Hematopoietic multipotent progenitor cell treated with erythropoietin and hydrocortisone succinate and interleukin-3 and kit ligand, for 8 days (in vitro differentiated cells): ENCODE measurements around the gene STAT1.
A peak's percentile ranks its signal among the peaks of the same experiment; 100 is the strongest.
"Not testable (repeated sequence)": the region's sequence is repeated elsewhere in the genome, so short reads cannot be mapped to it uniquely, and the experiment has no call there.

ENCODE experiments used
- DNase-seq: peaks from one replicate; pipeline ENCODE4 v3.0.0-alpha.2; 2015

STAT1 gene

DNA sequence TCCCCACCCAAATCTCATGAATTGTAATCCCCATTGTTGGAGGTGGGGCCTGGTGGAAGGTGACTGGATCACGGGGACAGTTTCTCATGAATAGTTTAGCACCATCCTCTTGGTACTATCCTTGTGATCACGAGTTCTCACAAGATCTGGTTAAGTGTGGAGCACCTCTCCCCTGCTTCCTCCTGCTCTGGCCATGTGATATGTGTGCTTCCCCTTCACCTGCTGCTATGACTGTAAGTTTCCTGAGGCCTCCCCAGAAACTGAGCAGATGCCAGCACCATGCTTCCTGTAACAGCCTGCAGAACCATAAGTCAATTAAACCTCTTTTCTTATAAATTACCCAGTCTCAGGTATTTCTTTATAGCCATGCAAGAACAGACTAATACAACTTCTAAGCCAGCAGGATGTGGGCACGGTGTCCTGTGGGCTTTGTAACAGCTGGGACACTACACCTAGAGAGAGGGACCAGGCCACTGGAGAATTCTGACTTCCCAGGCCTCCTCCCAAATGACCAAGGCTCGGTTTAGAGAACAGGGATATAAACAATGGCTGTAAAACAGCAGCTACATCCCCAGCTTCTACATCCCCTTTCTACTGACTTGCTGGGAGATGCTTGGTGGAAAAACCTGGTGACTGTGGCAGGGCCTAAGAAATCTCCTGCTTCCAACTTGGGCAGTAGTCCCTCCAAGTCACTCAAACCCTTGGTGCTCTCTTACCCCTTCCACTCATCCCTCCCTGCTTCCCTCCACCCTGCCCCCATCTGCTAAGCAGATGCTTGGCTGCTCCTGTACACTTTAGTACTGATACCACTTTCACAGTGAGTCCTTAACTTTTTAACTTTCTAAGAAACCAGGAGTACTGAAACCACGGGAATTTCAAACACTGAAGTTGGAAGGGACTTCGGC lies 10.3 kb downstream of the STAT1 start:
- no peak for DNase-seq

DNA sequence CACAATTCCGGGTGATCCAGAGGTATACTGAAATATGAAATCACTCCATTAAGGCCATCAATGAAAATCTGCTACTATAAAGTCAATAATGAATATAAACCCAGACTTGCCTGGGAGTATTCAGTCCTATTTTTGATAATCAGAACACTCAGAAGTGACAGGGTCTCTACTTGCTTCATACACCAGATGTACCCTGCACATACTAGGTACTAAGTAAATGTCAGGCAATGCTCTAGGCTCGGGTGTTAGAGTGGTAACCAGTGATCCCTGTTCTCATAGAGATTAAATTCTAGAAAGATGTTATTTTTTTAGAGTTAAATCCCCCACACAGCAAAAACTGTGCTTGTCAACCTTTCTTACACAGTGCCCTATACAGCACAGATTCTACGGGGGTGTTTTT lies 12.3 kb downstream of the STAT1 start:
- DNase-seq, result no peak

DNA sequence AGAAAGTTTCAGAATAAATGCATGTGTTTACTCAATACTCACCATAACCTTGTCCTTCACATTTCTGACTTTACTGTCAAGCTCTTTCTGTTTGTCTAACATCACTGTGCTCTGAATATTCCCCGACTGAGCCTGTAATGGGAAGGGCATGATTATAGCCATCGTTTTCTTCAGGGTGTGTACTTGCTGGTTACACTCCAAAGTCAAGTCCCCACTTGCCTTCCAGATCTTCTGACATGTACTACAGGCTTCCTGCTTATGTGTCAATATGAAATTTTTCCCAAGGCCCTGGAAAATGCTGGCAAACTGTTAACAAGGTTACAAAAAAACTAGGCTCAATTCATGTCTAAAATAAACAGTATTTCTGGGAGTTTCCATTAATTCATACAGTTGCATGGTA lies 12.9 kb downstream of the STAT1 start:
- DNase-seq, result no peak

DNA sequence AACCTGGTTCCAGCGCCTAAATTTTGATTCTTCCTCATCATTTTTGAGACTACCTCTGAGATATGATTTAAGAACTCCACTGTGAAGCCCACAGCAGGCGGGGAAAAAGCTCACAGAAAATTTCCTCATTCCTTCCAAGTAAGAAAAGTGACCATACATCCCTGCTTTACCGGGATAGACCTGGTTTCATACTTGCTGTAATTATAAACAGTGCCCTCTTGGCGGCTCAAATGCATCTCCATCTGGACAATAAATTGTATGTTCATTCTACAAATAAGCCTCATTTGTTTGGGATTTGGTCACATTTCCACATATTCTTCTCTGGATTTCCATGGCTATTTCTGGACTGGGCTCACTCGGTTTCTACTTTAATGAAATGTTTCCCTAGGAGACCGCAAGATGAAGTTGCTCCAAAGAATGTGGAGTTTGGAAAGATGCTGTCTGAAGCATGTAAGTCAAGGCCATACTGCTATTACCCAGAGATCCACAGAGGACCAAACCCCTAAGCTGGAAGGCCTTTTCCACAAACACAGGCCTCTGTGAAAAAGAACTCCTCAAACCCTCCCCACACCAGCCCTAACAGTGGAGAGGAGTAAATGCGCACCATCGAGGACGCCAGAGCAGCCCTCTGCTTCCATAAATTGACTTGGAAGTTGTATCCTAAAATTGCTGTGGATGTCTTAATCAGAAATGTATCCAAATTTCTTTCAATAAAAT lies 13.9 kb downstream of the STAT1 start:
- DNase-seq, result no peak

DNA sequence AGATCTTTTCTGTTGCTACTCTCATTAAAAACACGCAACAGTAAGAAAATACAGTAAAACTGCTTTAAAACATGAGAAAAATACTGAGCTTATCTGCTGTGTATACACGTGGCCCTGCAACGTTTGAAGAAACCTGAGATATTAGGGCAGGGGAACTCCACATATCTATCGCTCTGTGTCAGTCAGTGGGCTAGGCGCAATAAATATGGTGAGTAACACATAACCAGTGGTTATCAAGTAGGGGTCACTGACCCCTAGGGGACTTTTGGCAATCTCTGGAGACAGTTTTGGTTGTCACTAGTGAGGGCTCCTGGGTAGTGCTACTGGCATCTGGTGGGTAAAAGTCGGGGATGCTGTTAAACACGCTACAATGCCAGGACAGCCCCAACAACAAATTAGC lies 14.9 kb downstream of the STAT1 start:
- DNase-seq, result no peak

DNA sequence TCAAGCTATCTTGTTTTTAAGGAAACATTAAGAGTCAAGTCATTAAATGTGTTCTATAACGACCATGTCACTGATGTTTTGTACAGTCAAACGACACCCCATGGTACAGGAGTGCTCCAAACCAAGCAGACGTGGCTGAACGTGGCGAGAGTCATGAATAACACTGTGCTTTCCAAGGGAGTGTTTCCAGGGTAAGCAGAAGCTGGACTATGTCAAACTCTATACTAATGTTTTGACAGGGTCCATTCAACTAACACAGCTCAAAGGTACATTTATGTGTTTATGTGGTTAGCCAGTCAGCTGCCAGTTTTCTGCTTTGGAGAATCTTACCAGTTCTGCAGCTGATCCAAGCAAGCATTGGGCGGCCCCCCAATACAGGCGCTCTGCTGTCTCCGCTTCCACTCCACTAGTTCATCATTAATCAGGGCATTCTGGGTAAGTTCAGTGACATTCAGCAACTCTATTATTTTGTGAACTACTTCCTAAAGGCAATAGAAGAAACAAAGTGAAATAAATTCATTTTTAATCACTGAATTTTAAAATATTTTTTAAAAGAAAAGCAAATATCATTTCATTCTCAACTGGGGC lies 16.4 kb downstream of the STAT1 start:
- DNase-seq, result no peak

DNA sequence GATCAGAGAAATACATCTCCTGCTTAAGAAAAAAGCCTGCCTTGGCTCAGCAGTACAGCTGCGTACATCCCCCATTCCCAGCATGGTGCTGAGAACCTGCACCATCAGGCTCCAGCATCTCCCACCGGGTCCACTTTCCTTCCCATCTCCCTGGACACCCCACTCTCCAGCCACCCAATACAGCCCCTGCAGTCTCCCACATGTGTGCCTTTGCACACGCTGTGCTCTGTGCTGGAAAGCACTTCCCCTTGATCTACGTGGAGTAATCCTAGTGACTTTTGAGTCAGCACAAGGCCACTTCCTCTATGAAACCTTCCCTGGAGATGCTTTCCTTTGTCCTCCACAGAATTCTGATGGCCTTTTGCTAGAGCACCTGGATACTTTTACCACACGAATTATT lies 17.0 kb downstream of the STAT1 start:
- no peak for DNase-seq

DNA sequence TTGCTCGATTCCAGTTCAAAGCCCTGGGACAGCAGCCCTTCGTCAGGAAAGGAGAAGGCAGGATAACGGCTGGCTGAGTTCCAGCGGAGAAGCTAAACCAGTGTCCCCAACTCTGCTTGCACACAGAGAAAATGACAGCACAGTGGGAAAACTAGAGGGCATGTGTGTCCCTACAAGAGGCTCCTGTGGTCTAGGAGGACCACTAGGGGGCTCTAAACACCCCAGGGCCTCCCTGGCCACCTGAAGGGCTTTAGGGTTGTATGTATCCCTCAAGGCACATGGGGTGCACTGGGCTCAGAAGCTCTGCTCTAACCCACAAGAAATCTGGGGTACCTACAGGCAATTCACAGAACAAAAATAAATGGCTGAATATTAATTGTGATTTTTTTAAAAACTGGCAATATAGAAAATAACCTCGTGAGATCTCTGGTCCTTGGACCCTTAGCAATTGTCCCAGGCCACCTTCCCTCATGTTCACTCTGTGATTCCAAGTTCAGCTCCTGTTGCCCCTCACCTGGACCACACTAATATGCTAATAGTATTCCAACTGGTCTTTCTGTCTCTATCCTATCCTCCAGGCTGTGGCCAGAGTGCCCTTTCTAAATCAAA lies 17.5 kb downstream of the STAT1 start:
- DNase-seq, result peak; percentile 70

DNA sequence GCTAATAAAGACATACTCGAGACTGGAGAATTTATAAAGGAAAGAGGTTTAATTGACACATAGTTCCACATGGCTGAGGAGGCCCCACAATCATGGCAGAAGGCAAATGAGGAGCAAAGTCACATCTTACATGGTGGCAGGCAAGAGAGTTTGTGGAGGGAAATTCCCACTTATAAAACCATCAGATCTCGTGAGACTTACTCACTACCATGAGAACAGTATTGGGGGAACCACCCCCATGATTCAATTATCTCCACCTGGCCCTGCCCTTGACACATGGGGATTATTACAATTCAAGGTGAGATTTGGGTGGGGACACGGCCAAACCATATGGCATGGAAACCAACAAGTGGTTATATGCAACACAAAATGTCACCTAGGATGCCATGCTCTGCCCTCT lies 18.7 kb downstream of the STAT1 start:
- not testable (repeated sequence) for DNase-seq

DNA sequence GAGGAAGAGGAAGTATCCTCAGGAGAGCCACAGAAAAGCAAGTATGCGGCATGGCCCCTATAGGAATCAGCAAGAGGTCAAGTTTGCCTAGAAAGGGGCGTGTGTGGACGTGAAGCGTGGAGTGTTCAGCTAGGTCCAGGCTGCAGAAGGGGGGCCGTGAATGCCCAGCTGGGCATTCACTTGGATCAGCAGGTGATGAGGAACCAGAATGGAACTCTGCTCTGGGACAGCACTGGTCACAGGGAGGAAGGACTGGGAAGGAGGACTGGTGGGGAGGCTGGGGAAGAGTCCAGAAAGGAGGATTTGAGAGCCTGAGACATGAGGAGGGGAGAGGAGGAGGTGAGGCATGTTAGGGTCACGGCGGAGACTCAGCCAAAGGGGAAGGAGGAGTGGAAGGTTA lies 19.8 kb downstream of the STAT1 start:
- DNase-seq, result no peak

DNA sequence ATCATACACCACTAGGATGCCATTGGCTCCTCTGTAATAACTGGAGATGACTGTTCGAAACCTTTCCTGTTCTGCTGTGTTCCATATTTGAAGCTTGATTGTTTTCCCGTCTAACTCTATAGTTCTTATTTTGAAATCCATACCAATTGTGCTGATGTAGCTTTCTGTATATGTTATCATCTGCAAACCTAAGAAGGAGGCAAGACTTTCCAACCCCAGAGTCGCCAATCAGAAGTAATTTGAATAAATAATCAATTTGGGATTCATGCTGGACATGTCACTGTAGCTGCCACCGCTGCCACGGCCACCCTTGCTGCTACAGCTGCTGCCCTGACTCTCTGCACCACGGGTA lies 20.7 kb downstream of the STAT1 start:
- no peak for DNase-seq

DNA sequence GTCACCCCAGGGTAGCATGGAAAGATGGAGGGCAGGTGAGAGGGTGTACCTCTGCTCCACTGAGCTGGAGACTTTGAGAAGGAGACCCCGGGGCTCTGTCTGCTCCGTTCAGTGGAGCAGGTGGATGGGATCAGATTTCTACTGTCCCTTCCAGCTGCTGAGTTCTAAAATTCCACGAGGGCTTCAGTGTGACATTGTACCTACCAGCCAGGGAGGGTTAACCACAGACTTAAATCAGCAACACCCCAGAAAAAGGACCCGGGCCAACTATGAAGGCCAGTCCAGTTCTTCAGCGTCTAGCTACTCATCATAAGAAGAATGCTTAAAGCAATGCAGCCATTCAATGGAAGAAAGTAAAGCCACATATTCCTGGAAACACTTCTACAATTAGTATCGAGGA lies 23.8 kb downstream of the STAT1 start:
- DNase-seq, result no peak

DNA sequence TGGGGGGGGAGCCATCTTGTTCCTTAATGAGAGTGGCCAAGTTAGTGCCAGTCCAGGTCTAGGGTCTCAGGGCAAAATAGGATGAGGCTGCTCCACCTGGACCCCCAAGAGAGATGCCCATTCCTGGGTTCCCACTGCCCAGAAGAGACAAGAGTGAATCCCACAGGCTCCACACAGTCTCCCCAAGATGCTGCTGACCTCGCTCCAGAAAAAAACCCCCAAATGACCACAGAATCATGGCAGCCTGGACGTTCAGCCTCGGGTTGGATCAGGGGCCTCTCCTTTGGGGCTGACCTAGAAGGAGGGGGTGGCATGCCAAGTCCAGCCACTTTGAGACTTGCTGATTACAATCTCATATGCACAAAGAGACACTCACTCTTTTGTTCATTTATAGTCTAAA lies 25.1 kb downstream of the STAT1 start:
- DNase-seq, result no peak

DNA sequence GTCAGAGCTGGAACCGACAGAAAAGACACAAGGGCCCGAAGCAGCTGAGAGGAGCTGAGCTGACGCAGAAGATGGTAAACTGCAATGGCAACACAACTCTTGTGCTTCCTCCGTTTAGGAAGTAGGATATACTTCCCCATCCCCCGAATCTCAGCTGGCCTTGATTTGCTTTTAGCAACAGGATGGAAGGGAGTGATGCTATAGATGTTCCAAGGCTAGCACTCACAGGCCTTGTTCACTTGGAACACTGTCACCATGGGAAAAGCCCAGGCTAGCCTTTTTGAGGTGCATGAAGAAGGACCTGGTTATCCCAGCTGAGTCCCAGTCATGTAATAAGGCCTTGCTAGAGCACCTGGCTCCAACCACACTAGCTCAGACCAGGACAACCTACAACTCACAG lies 26.0 kb downstream of the STAT1 start:
- no peak for DNase-seq

DNA sequence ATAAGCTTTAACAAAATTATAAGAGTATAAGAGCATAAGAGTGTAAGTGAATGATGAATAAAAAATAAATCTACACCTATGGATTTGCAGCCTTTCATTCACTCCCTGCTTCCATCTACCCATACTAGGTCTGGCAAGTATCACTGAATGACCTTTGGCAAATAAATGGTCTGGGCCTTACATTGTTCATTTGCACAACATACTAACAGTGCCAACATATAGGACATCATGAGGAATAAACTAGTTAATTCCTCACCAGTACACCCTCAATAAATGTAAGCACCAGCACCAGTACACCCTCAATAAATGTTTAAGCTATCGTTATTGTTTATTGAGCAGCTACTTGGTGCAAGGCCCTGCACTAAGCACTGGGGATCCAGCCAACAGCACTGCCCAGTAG lies 26.9 kb downstream of the STAT1 start:
- DNase-seq, result no peak

DNA sequence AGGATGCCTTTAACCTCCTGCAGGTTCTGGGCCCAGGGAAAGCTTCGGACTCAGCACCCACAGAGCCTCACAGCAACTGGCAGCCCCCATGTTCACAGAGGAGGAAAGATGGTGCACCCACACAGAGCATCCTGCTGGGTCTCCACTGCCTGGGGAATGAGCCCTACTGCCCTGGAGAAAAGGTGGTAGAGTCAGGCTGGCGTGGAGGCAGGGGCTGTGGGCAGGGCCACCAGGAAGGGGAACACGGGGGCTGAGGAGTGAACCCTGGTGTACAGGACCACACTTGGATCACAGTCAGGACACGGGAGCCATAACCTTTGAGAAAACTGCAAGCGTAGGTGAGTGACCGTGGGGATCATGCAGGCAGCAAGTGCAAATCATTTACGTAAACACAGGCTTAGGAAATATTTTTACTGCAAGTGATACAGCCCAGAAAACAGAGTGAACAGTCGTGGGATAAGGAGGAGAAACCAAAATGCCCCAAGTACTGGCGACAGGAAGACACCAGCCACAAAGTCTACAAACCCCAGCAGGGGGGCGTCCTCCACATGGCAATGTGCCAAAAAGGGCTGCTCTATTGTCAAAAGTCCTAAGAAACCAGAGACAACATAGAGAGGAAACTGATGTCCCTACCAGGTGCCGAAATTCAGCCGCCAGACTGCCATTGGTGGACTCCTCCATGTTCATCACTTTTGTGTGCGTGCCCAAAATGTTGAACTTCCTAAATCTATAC lies 27.6 kb downstream of the STAT1 start:
- DNase-seq, result no peak

DNA sequence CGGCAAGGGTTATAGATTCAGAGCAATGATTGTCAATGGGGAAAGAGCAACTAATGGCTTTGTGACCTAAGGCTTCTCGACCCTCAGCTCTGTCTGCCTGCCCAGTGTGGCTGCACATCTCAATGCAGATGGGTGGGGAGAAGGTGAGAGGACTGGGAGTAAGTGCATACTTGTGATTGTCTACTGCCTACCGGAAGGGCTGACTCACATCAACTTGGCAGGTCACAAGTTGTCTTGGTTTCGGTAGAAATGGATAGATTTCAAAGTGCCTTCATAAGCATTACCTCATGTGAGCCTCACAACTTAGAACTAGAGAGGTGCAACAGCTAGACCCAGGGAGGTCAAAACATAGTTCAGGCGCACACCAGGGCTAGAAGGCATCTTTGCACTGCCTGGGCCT lies 29.4 kb downstream of the STAT1 start:
- no peak for DNase-seq

DNA sequence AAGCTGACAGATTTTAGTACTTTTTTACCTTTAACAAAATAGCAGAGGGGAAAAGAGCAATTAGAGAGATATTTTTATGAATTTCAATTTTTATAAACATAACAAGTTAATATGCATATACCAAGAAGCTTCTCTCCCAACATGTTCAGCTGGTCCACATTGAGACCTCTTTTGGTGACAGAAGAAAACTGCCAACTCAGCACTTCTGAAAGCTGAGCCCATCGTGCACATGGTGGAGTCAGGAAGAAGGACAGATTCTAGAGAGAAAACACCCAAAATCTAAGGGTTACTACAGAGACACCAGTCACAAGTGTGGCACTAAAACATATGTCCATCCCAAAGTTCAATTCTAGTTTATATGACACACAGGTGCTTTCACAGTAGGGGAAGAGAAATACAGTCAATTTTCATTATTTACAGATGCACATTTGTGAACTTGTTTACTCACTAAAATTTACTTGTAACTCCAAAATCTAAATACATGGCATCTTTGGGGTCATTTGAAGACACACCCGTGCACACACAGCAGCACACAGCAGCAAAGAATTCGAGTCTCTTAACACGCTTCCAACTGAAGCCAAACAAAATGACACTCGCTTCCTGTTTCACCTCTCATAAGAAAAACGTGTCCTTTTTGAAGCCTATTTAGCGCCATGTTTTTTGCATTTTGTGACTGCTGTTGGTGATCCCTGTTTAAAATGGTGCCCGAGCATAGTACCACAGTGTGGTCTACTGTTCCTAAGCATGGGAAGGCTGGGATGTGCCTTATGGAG lies 31.5 kb downstream of the STAT1 start:
- DNase-seq, result no peak

DNA sequence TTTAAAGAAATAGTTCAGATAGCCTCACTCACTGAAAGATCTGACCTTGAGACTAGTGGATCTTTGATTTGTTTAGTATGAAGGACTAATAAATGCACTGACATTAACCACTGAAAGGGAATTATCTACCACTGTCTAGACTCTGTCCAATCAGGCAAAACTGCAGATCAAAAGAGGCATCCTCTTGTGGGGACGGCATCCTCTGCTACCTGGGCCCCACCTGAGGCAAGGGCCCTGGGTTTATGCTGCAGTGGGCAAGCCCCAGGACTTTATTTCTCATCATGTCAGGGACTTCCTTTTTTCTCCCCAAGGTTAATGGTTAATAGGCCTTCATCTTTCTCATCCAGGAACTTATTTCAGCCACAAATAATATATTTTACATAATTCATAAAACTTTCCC lies 32.2 kb downstream of the STAT1 start:
- no peak for DNase-seq

DNA sequence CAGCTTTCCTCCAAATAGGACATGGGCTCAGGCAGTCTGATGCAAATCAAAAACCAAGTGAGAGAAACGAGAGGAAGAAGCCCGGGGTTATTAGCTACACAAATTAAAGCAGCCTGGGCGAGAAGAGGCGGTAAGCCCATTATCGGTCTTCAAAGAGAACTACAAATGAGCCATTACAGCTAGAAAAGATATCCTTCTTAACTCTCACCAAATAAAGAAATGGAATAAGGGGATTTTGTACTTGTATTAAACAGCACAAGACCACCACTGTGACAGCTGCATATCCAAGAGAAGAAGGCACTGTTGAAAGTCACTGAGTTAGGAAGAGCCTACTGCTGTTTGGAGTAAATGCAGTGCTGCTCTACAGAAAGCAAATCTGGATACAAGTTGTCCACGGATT lies 32.6 kb downstream of the STAT1 start:
- DNase-seq, result no peak

DNA sequence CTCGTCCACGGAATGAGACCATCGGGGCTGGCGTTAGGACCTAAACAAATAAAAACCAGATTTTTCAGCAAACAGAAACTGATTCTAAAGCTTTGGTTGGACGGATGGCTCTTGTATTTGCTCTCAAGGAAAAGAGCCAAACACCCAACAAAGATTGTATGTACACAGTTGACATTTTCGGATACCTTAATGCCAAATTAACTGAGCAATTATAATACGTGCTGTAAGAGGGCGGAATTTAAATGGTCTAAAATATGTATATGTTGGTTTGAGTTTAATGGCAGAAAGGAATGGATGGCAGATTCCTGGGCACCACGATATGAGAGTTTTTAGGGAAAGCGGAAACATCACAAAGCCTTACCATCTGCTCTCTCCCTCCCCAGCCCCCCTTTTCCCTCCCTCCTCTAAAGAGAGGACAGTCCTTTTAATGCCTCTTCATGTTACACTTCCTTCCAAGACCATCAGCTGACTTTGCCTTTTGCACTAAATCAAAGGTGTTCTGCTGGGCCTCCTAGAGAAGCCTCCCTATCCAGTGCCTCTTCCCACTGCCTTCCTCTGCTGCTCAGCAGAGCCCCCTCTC lies 33.3 kb downstream of the STAT1 start:
- no peak for DNase-seq
